Mammary microvascular endothelial cell (primary cell): ENCODE results near the gene BRD7. TPM values are rescaled to one million over a fixed set of nuclear protein-coding genes. Genes with fewer than 3 reads are reported as not detected.

Experiments
- total RNA-seq: library from RNA; depleted of rRNA; stranded (reverse); fragments of >200 nt; gene quantifications from 2 replicates; pipeline ENCODE4 v1.2.3, GENCODE V29; 2015

The BRD7 gene
- 41.0 and 49.9 TPM in 2 replicates for total RNA-seq

DNA sequence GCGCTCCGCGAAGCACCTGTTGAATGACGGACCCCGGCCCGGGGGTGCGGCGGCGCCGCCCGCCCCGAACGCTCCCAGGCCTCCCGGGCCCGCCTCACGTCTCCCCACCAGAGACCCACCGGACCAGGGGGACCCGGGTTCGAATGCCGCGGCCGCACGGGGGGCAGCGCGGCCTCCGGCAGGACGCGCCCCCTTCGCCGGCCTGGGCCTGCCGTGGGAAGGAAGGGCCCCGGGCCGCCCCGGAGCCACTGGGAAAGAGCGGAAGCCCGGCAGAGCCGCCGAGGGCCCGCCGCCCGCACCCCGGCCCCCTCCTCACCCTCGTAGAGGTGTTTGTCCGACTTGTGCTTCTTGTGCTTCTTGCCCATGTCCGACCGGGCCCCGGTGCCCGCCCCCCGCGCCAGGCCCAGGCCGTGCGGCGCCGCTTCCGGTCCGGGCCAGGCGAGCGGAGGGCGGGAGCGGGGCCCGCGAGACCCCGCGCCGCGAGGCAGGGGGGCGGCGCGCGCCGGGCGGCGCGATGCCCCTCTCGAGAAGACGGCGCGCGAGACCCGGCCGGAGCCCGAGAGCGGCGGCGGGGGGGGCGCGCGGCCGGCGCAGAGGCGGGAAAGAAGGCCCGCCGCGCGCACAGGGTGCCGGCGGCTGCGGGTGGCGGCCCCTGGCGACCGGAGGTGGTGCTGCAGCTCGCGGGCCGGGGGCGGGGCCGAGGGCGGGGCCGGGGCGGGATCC lies at the start of gene BRD7:
TSS of gene BRD7 (minus strand) at position 579 of the 723 bp plus-strand sequence. CDS start at position 365, 214 bp downstream.

DNA sequence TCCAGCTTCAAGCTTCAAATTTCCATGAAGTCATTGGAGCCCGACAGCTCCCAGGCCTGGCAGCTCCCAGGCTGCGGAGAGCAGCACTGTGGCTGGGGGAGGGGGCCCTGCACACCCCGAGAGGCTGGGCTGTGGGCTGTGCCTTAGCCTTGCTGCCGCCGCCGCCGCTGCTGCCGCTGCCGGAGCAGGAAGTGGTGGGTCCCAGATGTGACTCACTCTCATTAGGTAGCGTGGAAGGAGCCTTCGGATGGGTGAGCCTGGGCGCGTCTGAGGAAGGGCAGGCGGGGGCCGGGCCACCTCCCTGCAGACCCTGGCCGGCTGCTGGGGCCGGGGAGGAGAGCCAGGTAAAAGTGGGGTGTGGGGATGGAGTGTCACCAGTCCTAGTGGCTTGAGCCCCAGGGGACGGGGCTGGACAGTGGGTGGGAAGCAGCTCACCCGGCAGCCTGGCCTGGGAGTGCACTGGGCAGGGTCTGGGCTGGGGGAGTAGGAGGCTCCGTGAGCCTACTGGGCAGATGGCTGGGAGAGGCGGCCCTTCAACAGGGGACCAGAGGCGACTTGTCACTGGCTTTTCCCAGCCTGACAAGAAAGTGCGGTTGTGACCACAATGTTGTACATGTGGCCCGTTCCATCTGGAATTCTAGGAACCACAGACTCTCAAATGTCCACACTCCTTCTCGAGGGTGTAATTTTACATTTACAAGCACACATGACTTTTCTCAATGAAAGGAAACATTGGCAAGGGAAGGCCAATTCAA lies 102.3 kb downstream of the BRD7 start, which contains the start of gene ADCY7:
TSS of gene ADCY7 (plus strand) at position 215 of the 755 bp plus-strand sequence. CDS start 21,629 bp downstream, outside the sequence.

Other genes with a start within 250 kb of the BRD7 start
- 8.7 and 10.0 TPM in 2 replicates for gene TENT4B, start 215.7 kb downstream of the BRD7 start, total RNA-seq
- gene ADCY7, start 102.4 kb downstream of the BRD7 start, total RNA-seq = 2.9 and 10.1 TPM in 2 replicates
- under 0.01 TPM in 1 of 2 replicates, not detected in the other for gene NKD1, start 179.4 kb upstream of the BRD7 start, total RNA-seq